GM12801 (cell line): ENCODE data around the gene ADGRF5.

ENCODE experiments used
- CTCF ChIP-seq: IDR thresholded peaks from one replicate; pipeline ENCODE4 v1.5.1; 2011; ENCODE audit warnings: control low read depth; ENCODE audit not compliant: insufficient read length; ENCODE audit errors: extremely low read depth

ADGRF5 gene

GRCh38 chr6:46921731-46922130 lies at the start of gene ADGRF5:
TSS of gene ADGRF5 (minus strand) at chr6:46921938. CDS start at chr6:46906762, 15,176 bp downstream.
- no peak for TF ChIP-seq CTCF

GRCh38 chr6:46969206-46969605 lies 47.5 kb upstream of the ADGRF5 start:
- TF ChIP-seq CTCF = no peak

- no peak for TF ChIP-seq CTCF
These were observed 46.1 kb upstream of the ADGRF5 start for GRCh38 chr6:46967826-46968349.

- no peak for TF ChIP-seq CTCF
These were observed 43.2 kb upstream of the ADGRF5 start for GRCh38 chr6:46964716-46965519.

GRCh38 chr6:46963626-46964025 lies 41.9 kb upstream of the ADGRF5 start:
- TF ChIP-seq CTCF = no peak

- TF ChIP-seq CTCF = no peak
These were observed 41.3 kb upstream of the ADGRF5 start for GRCh38 chr6:46963039-46963438.

- no peak for TF ChIP-seq CTCF
These were observed 40.0 kb upstream of the ADGRF5 start for GRCh38 chr6:46961711-46962110.
